Thyroid gland (tissue), 4 donors: ENCODE results near the gene GNB2. TPM values are rescaled to one million over a fixed set of nuclear protein-coding genes. Genes with fewer than 3 reads are reported as not detected.

Experiments
- DNase-seq, 2 donors: peaks; one replicate each; pipeline ENCODE4 v3.0.0-alpha.2; 2019
- H3K27ac ChIP-seq, 3 donors: fragments of 200-600 bp; sonication (generic); 1 replicate in 2 of 3; 2 replicates in 1 of 3; pipeline ENCODE4 v1.5.1; 2016 to 2019; ENCODE audit warnings: mild to moderate bottlenecking in 1 of 3, moderate library complexity in 1 of 3
- H3K27me3 ChIP-seq: fragments of 200-600 bp; sonication (generic); one replicate; pipeline ENCODE4 v1.5.1; 2019
- H3K36me3 ChIP-seq, 2 donors: fragments of 200-600 bp; sonication (generic); one replicate each; pipeline ENCODE4 v1.5.1; 2016 to 2019
- H3K4me1 ChIP-seq, 2 donors: fragments of 200-600 bp; sonication (generic); one replicate each; pipeline ENCODE4 v1.5.1; 2017 to 2019
- H3K4me3 ChIP-seq, 3 donors: fragments of 200-600 bp; sonication (generic); replicated peaks in 1 of 3; 1 replicate in 2 of 3; 2 replicates in 1 of 3; pipeline ENCODE4 v1.5.1; 2016; ENCODE audit warnings: mild to moderate bottlenecking in 1 of 3
- H3K9me3 ChIP-seq: fragments of 200-600 bp; sonication (generic); one replicate; pipeline ENCODE4 v1.5.1; 2017
- CTCF ChIP-seq, 6 experiments: fragments of 200-600 bp in 3 of 6; fragments of 450-650 bp in 3 of 6; sonication (generic) in 3 of 6; IDR thresholded peaks; one replicate each; pipeline ENCODE4 v1.5.1; 2016 to 2019; ENCODE audit warnings: antibody characterized with exemption in 6 of 6, mild to moderate bottlenecking in 2 of 6, inconsistent platforms in 1 of 6, moderate library complexity in 1 of 6
- POLR2A ChIP-seq, 2 donors: fragments of 450-650 bp; IDR thresholded peaks; one replicate each; pipeline ENCODE4 v1.6.1; 2017; ENCODE audit warnings: antibody characterized with exemption in 2 of 2, mild to moderate bottlenecking in 2 of 2, moderate library complexity in 1 of 2
- WGBS, 2 donors: methylation state at CpG; one replicate each; pipeline ENCODE4 v1.1.5; 2017; 5-methylcytosine and 5-hydroxymethylcytosine counted together
- intact Hi-C: fragments of 100-400 bp; cut with DNase I; formaldehyde crosslinking; loops from one replicate; pipeline ENCODE4 v1.15.1; 2023
- total RNA-seq, 4 donors: library from RNA; depleted of rRNA; stranded (reverse); fragments of >200 nt; gene quantifications; one replicate each; pipeline ENCODE4 v1.2.3, GENCODE V29; 2016

Gene GNB2
- total RNA-seq, 4 donors from 2014 or later: 168 to 221 (median 186) TPM

GRCh38 chr7:100640517-100641440, 32.8 kb upstream of the GNB2 start:
- H3K36me3 ChIP-seq: no peaks in the 10 kb centered on the region
- intact Hi-C loops: no loop called here
- WGBS, 2 donors: 69 to 70% methylated on average over 17 to 19 of the region's 24 CpGs
- no peak for DNase-seq
- TF ChIP-seq POLR2A (IDR thresholded peaks at IDR 0.05): no peak
- TF ChIP-seq CTCF (IDR thresholded peaks at IDR 0.05): no peak
- H3K4me1 ChIP-seq: no peaks in the 10 kb centered on the region
- H3K27me3 ChIP-seq: no peaks in the 10 kb centered on the region
- no peak overlapping the region for H3K27ac ChIP-seq
- H3K4me3 ChIP-seq: no peak overlapping the region
- H3K9me3 ChIP-seq: no peaks in the 10 kb centered on the region

GRCh38 chr7:100641463-100641859, 32.1 kb upstream of the GNB2 start, which contains the start of gene TFR2:
TFR2 (minus strand) TSS chr7:100641552; CDS start chr7:100641509, 43 bp downstream.
- Histone ChIP-seq H3K4me1 (no peaks in the 10 kb centered on the region), H3K27me3 (no peaks in the 10 kb centered on the region), H3K4me3 (no peak within 1 kb of the TSS), H3K9me3 (no peaks in the 10 kb centered on the region), H3K27ac (no peak within 1 kb of the TSS), H3K36me3 (no peaks in the 10 kb centered on the region)
- 56 to 60% methylated on average over 10 of the region's 10 CpGs for WGBS, 2 donors
- TF ChIP-seq CTCF (IDR thresholded peaks at IDR 0.05): no peak
- no peak for TF ChIP-seq POLR2A (IDR thresholded peaks at IDR 0.05)
- DNase-seq: no peak
- intact Hi-C loops: no loop called here

GRCh38 chr7:100641860-100642533, 31.5 kb upstream of the GNB2 start:
- H3K27me3 ChIP-seq: no peaks in the 10 kb centered on the region
- H3K27ac ChIP-seq: no peak overlapping the region
- H3K36me3 ChIP-seq: no peaks in the 10 kb centered on the region
- intact Hi-C loops: no loop called here
- no peak for DNase-seq
- no peak overlapping the region for H3K4me3 ChIP-seq
- no peaks in the 10 kb centered on the region for H3K4me1 ChIP-seq
- WGBS, 2 donors: 73 to 84% methylated on average over 10 of the region's 10 CpGs
- H3K9me3 ChIP-seq: no peaks in the 10 kb centered on the region
- TF ChIP-seq CTCF (IDR thresholded peaks at IDR 0.05) (no peak), POLR2A (IDR thresholded peaks at IDR 0.05) (no peak)

GRCh38 chr7:100642534-100642907, 31.0 kb upstream of the GNB2 start:
- DNase-seq: no peak
- no peak overlapping the region for H3K4me3 ChIP-seq
- 39 to 58% methylated on average over 8 to 11 of the region's 11 CpGs for WGBS, 2 donors
- H3K4me1 ChIP-seq: no peaks in the 10 kb centered on the region
- no peaks in the 10 kb centered on the region for H3K9me3 ChIP-seq
- no peak overlapping the region for H3K27ac ChIP-seq
- no peaks in the 10 kb centered on the region for H3K36me3 ChIP-seq
- no peak for TF ChIP-seq CTCF (IDR thresholded peaks at IDR 0.05)
- no peak for TF ChIP-seq POLR2A (IDR thresholded peaks at IDR 0.05)
- intact Hi-C loops: no loop called here
- H3K27me3 ChIP-seq: no peaks in the 10 kb centered on the region
